ENCODE data around the gene HIVEP1.

GRCh38 chr6:11969092-11969491 lies 43.0 kb upstream of the HIVEP1 start:
- TF ChIP-seq CTCF (IDR thresholded peaks at IDR 0.05) (no peak), POLR2A (IDR thresholded peaks at IDR 0.05) (no peak)

Measured in testis (tissue), 2 donors.